Measurements from ENCODE around the gene SETD4.

SETD4 gene

GRCh38 chr21:36008505-36008904 lies 51.8 kb downstream of the SETD4 start:
- DNase-seq (no peak), ATAC-seq (no peak)

GRCh38 chr21:36005879-36006400 lies 54.4 kb downstream of the SETD4 start:
- DNase-seq (no peak), ATAC-seq (no peak)

- no peak for ATAC-seq
- DNase-seq: no peak
These were observed 55.3 kb downstream of the SETD4 start for GRCh38 chr21:36005018-36005417.

GRCh38 chr21:36004441-36004840 lies 55.9 kb downstream of the SETD4 start:
- DNase-seq (no peak), ATAC-seq (no peak)

GRCh38 chr21:36003776-36004175 lies 56.5 kb downstream of the SETD4 start:
- no peak for DNase-seq
- no peak for ATAC-seq

- no peak for DNase-seq
- peak; percentile 64 for ATAC-seq
These were observed 64.1 kb downstream of the SETD4 start for GRCh38 chr21:35996217-35996616.

- DNase-seq (peak; percentile 16), ATAC-seq (peak; percentile 53)
These were observed 64.7 kb downstream of the SETD4 start for GRCh38 chr21:35995522-35996088.

GRCh38 chr21:35994613-35995012 lies 65.7 kb downstream of the SETD4 start:
- DNase-seq (no peak), ATAC-seq (no peak)

- no peak for DNase-seq
- ATAC-seq: no peak
These were observed 66.3 kb downstream of the SETD4 start for GRCh38 chr21:35993875-35994490.

- DNase-seq (no peak), ATAC-seq (no peak)
These were observed 69.2 kb downstream of the SETD4 start for GRCh38 chr21:35991131-35991530.

GRCh38 chr21:35990609-35991008 lies 69.7 kb downstream of the SETD4 start:
- no peak for DNase-seq
- no peak for ATAC-seq

GRCh38 chr21:35989138-35989735 lies 71.1 kb downstream of the SETD4 start:
- DNase-seq (no peak), ATAC-seq (no peak)

GRCh38 chr21:35988416-35989137 lies 71.7 kb downstream of the SETD4 start:
- DNase-seq (no peak), ATAC-seq (no peak)

- DNase-seq (no peak), ATAC-seq (no peak)
These were observed 72.9 kb downstream of the SETD4 start for GRCh38 chr21:35987475-35987874.

GRCh38 chr21:35984654-35985361 lies 75.5 kb downstream of the SETD4 start:
- no peak for ATAC-seq
- no peak for DNase-seq

Data from stimulated activated naive CD8-positive, alpha-beta T cell treated with anti-CD3 and anti-CD28 coated beads, Interleukin-15, Interleukin-2, amounts not matched to agents 100 U/mL and 50 U/mL, for 24 hours (primary cell).